ENCODE results near the gene CD300LG.

- no peak for TF ChIP-seq CTCF (IDR thresholded peaks at IDR 0.05)
- no peak for TF ChIP-seq POLR2A (IDR thresholded peaks at IDR 0.05)
- no peak for TF ChIP-seq EP300 (IDR thresholded peaks at IDR 0.05)
Observed at GRCh38 chr17:43905985-43906852, 59.2 kb downstream of the CD300LG start.

All from ovary (tissue), 3 donors.